ENCODE results near the gene RGR. TPM values are rescaled to one million over a fixed set of nuclear protein-coding genes. Genes with fewer than 3 reads are reported as not detected.

Gene RGR
- polyA plus RNA-seq, 4 donors = 0.04 to 0.12 TPM; not detected in 2

DNA sequence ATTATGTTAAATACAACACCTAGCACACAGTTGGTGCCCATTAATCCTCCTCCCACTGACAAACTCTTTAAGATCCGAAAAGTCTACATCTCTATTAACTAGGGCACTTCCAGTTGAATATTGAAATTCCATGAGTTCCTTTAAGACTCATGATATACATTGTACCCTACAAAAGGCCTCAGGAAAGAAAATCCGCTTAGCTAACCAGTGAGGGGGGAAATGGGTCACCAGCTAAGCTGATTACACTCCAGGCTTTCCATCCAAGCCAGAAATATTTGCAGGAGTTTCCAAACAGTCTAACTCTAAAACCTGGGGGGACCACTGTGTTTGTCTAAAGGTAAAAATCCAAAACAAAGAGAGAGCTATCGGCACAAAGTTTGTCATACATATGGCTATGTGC, 18.2 kb upstream of the RGR start:
- Histone ChIP-seq H3K4me3 (ENCODE audit: low read depth in 1 of 3, low read length in 3 of 3) (no peak overlapping the region), H3K36me3 (ENCODE audit: control insufficient read depth in 3 of 3, insufficient read depth in 2 of 3, low read depth in 1 of 3, low read length in 3 of 3) (no peaks in the 10 kb centered on the region), H3K9me3 (ENCODE audit: control insufficient read depth in 2 of 2, insufficient read depth in 1 of 2, low read depth in 1 of 2, low read length in 1 of 2) (no peaks in the 10 kb centered on the region), H3K27me3 (ENCODE audit: control insufficient read depth in 3 of 3, insufficient read depth in 3 of 3, low read length in 3 of 3) (peaks cover 0 to 3% (median 2%) of the 10 kb centered on the region in 3 donors), H3K4me1 (ENCODE audit: control insufficient read depth in 3 of 3, insufficient read depth in 2 of 3, low read depth in 1 of 3, low read length in 2 of 3) (no peaks in the 10 kb centered on the region), H3K27ac (ENCODE audit: low read depth in 1 of 3, low read length in 2 of 3) (no peak overlapping the region)
- DNase-seq (no peak), FAIRE-seq (no peak)
- 76 to 79% (median 78%) methylated on average over 3 of the region's 3 CpGs for WGBS, 3 donors

DNA sequence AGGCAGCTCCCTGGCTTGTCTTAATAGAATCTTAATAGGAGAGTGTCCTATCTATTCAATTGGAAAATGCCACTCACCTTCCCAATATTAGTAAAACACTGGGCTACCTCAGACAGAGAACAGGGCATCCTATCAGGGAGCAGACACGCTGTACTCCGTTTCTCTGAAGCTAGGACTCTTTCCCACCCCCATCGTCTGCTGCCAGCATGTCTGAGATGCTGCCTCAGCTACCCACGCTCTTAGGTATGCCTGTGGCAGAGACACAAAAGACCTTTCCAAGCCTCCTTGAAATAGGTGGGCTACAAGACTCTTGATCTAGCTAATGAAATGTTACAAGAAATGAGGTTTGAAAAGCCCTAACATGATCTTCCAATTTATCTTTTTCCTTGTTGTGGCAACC, 17.0 kb upstream of the RGR start:
- FAIRE-seq = no peak
- H3K4me3 ChIP-seq (ENCODE audit: low read depth in 1 of 3, low read length in 3 of 3) = no peak overlapping the region
- H3K9me3 ChIP-seq (ENCODE audit: control insufficient read depth in 2 of 2, insufficient read depth in 1 of 2, low read depth in 1 of 2, low read length in 1 of 2) = no peaks in the 10 kb centered on the region
- no peak overlapping the region for H3K27ac ChIP-seq (ENCODE audit: low read depth in 1 of 3, low read length in 2 of 3)
- peaks cover 0 to 6% (median 5%) of the 10 kb centered on the region in 3 donors for H3K27me3 ChIP-seq (ENCODE audit: control insufficient read depth in 3 of 3, insufficient read depth in 3 of 3, low read length in 3 of 3)
- WGBS, 3 donors = 61 to 74% (median 68%) methylated on average over 4 of the region's 4 CpGs
- H3K4me1 ChIP-seq (ENCODE audit: control insufficient read depth in 3 of 3, insufficient read depth in 2 of 3, low read depth in 1 of 3, low read length in 2 of 3) = no peaks in the 10 kb centered on the region
- no peaks in the 10 kb centered on the region for H3K36me3 ChIP-seq (ENCODE audit: control insufficient read depth in 3 of 3, insufficient read depth in 2 of 3, low read depth in 1 of 3, low read length in 3 of 3)
- DNase-seq = no peak

DNA sequence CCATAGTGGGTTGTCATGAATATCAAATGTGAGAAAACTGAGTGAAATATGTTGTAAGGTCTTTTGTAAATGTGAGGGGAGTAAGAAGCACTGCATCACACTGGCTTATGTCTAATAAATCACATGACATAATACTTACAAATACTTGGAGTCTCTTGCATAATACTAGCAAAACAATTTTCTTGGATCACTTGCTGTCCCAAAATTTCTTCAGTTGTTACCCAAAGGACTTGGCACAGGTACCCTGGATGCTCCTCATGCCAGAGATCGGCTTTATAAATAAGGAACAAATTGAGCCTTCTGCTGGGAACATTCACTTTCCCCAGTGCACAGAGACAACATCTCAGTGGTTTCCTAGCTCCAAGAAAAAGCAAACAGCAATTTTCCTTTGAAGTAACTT, 14.5 kb upstream of the RGR start:
- WGBS, 3 donors = 78 to 92% (median 79%) methylated on average over 1 of the region's 1 CpG
- Histone ChIP-seq H3K4me1 (ENCODE audit: control insufficient read depth in 3 of 3, insufficient read depth in 2 of 3, low read depth in 1 of 3, low read length in 2 of 3) (no peaks in the 10 kb centered on the region), H3K36me3 (ENCODE audit: control insufficient read depth in 3 of 3, insufficient read depth in 2 of 3, low read depth in 1 of 3, low read length in 3 of 3) (no peaks in the 10 kb centered on the region), H3K9me3 (ENCODE audit: control insufficient read depth in 2 of 2, insufficient read depth in 1 of 2, low read depth in 1 of 2, low read length in 1 of 2) (no peaks in the 10 kb centered on the region), H3K4me3 (ENCODE audit: low read depth in 1 of 3, low read length in 3 of 3) (no peak overlapping the region), H3K27me3 (ENCODE audit: control insufficient read depth in 3 of 3, insufficient read depth in 3 of 3, low read length in 3 of 3) (peaks cover 0 to 6% (median 5%) of the 10 kb centered on the region in 3 donors), H3K27ac (ENCODE audit: low read depth in 1 of 3, low read length in 2 of 3) (no peak overlapping the region)
- FAIRE-seq = no peak
- DNase-seq = no peak

DNA sequence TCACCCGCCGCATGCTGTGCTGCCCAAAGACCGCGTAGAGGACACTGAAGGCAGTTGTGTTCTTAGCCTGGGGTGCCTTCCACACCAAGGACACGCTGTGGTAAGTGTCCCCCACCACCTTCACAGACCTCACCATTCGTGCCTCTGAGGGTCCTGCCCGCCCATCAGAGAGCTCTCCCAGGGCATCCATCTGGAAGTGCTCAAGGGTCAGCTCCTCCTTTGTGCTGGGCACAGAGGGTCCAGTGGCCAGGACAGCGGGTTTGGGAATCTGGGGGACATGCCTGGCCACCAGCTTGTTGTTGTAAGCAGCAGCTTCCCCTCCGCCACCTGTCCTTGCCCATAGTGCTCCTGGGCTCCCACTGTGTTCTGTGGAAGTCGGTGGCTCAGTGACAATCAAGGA, 12.5 kb upstream of the RGR start:
- DNase-seq (no peak), FAIRE-seq (no peak)
- Histone ChIP-seq H3K4me3 (ENCODE audit: low read depth in 1 of 3, low read length in 3 of 3) (no peak overlapping the region), H3K4me1 (ENCODE audit: control insufficient read depth in 3 of 3, insufficient read depth in 2 of 3, low read depth in 1 of 3, low read length in 2 of 3) (no peaks in the 10 kb centered on the region), H3K9me3 (ENCODE audit: control insufficient read depth in 2 of 2, insufficient read depth in 1 of 2, low read depth in 1 of 2, low read length in 1 of 2) (no peaks in the 10 kb centered on the region), H3K27me3 (ENCODE audit: control insufficient read depth in 3 of 3, insufficient read depth in 3 of 3, low read length in 3 of 3) (peaks cover 0 to 11% (median 8%) of the 10 kb centered on the region in 3 donors), H3K36me3 (ENCODE audit: control insufficient read depth in 3 of 3, insufficient read depth in 2 of 3, low read depth in 1 of 3, low read length in 3 of 3) (no peaks in the 10 kb centered on the region), H3K27ac (ENCODE audit: low read depth in 1 of 3, low read length in 2 of 3) (no peak overlapping the region)
- WGBS, 3 donors = 82 to 89% (median 86%) methylated on average over 10 of the region's 10 CpGs

DNA sequence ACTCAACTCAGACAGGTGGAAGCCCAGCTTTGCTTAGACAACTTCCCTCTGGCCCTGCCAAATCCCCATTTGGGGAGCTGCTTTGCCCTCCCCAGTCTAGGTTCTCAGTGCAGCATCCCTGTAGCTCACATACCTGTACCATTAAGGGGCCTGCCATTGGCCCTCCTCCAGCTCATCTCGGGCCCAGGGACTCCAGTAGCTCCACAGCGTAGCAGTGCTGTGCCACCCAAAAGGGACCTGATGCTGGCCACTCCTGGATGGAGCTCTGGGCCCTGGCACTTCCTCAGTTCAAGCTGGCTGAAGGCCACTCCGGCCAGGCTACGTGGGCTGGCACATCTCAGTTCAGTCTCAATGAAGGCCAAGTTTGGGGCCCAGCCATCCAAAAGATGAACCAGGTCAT, 10.9 kb upstream of the RGR start:
- H3K27me3 ChIP-seq (ENCODE audit: control insufficient read depth in 3 of 3, insufficient read depth in 3 of 3, low read length in 3 of 3) = peaks cover 0 to 14% (median 13%) of the 10 kb centered on the region in 3 donors
- no peak overlapping the region for H3K27ac ChIP-seq (ENCODE audit: low read depth in 1 of 3, low read length in 2 of 3)
- no peaks in the 10 kb centered on the region for H3K4me1 ChIP-seq (ENCODE audit: control insufficient read depth in 3 of 3, insufficient read depth in 2 of 3, low read depth in 1 of 3, low read length in 2 of 3)
- WGBS, 3 donors = 86 to 89% (median 88%) methylated on average over 4 of the region's 4 CpGs
- FAIRE-seq = no peak
- H3K36me3 ChIP-seq (ENCODE audit: control insufficient read depth in 3 of 3, insufficient read depth in 2 of 3, low read depth in 1 of 3, low read length in 3 of 3) = no peaks in the 10 kb centered on the region
- H3K9me3 ChIP-seq (ENCODE audit: control insufficient read depth in 2 of 2, insufficient read depth in 1 of 2, low read depth in 1 of 2, low read length in 1 of 2) = no peaks in the 10 kb centered on the region
- H3K4me3 ChIP-seq (ENCODE audit: low read depth in 1 of 3, low read length in 3 of 3) = no peak overlapping the region
- no peak for DNase-seq

DNA sequence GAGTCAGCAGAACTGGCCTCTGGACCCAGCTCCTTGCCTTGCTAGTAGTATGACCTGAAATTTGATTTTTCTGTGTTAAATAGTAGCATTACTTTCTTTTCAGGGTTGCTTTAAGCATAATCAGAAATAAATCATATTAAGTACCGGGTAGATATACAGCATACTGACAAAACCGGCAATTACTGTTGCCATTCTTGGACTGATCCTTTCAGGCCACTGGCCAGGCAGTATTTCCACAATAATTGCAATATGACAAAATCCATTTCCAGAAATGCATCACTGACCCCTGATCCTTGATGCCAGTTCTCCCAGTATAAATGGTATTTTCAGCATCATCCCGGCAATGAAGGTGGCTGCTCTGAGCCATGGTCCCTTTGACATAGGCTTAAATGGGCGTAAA, 10.4 kb upstream of the RGR start:
- Histone ChIP-seq H3K4me1 (ENCODE audit: control insufficient read depth in 3 of 3, insufficient read depth in 2 of 3, low read depth in 1 of 3, low read length in 2 of 3) (no peaks in the 10 kb centered on the region), H3K9me3 (ENCODE audit: control insufficient read depth in 2 of 2, insufficient read depth in 1 of 2, low read depth in 1 of 2, low read length in 1 of 2) (no peaks in the 10 kb centered on the region), H3K4me3 (ENCODE audit: low read depth in 1 of 3, low read length in 3 of 3) (no peak overlapping the region), H3K36me3 (ENCODE audit: control insufficient read depth in 3 of 3, insufficient read depth in 2 of 3, low read depth in 1 of 3, low read length in 3 of 3) (no peaks in the 10 kb centered on the region), H3K27me3 (ENCODE audit: control insufficient read depth in 3 of 3, insufficient read depth in 3 of 3, low read length in 3 of 3) (peaks cover 0 to 14% (median 13%) of the 10 kb centered on the region in 3 donors), H3K27ac (ENCODE audit: low read depth in 1 of 3, low read length in 2 of 3) (no peak overlapping the region)
- DNase-seq (no peak), FAIRE-seq (no peak)
- 80 to 90% (median 86%) methylated on average over 4 of the region's 4 CpGs for WGBS, 3 donors

DNA sequence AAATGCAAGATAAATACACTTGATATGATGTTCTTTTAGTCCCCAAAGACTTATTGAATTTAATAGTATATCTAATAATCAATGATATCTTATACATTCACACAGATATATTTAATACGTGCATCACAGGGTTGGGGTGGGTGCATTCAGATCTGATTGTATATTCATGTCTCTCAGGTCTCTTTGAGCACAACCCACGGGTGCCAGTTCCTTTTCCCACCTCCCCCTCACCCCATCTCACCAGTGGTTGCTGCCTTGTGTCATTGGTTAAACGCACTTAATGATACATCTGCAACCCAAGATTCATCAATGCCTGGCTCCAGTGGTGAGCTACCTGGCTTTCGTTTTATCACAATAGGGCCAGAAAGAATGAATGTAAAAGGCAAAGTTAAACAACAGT, 9.8 kb upstream of the RGR start:
- 69 to 78% (median 69%) methylated on average over 4 of the region's 4 CpGs for WGBS, 3 donors
- no peak overlapping the region for H3K4me3 ChIP-seq (ENCODE audit: low read depth in 1 of 3, low read length in 3 of 3)
- H3K4me1 ChIP-seq (ENCODE audit: control insufficient read depth in 3 of 3, insufficient read depth in 2 of 3, low read depth in 1 of 3, low read length in 2 of 3) = no peaks in the 10 kb centered on the region
- DNase-seq = no peak
- H3K27ac ChIP-seq (ENCODE audit: low read depth in 1 of 3, low read length in 2 of 3) = no peak overlapping the region
- no peaks in the 10 kb centered on the region for H3K36me3 ChIP-seq (ENCODE audit: control insufficient read depth in 3 of 3, insufficient read depth in 2 of 3, low read depth in 1 of 3, low read length in 3 of 3)
- no peak for FAIRE-seq
- peaks cover 0 to 14% (median 13%) of the 10 kb centered on the region in 3 donors for H3K27me3 ChIP-seq (ENCODE audit: control insufficient read depth in 3 of 3, insufficient read depth in 3 of 3, low read length in 3 of 3)
- H3K9me3 ChIP-seq (ENCODE audit: control insufficient read depth in 2 of 2, insufficient read depth in 1 of 2, low read depth in 1 of 2, low read length in 1 of 2) = no peaks in the 10 kb centered on the region

DNA sequence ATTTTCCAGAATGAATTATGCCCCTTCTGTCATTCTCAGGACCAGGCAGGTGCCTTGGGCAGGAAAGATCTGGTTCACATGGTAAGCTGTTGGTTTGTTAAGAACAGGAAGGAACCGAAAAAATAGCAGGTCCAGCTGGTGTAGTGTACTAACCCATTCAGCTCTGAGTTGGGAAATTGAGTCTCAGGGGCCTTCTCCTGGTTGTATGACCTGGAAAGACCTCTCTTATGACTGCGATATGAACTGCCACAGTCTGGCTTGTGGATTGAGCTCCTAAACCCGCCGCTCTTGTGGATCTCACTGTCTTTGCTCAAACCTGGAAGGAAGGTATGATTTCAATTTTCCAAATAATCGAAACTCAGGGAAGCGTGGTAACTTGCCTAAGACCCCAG, 8.1 kb upstream of the RGR start:
- 83 to 88% (median 87%) methylated on average over 6 of the region's 6 CpGs for WGBS, 3 donors
- no peak overlapping the region for H3K4me3 ChIP-seq (ENCODE audit: low read depth in 1 of 3, low read length in 3 of 3)
- DNase-seq (no peak), FAIRE-seq (no peak)
- H3K27ac ChIP-seq (ENCODE audit: low read depth in 1 of 3, low read length in 2 of 3) = no peak overlapping the region
- H3K36me3 ChIP-seq (ENCODE audit: control insufficient read depth in 3 of 3, insufficient read depth in 2 of 3, low read depth in 1 of 3, low read length in 3 of 3) = no peaks in the 10 kb centered on the region
- H3K9me3 ChIP-seq (ENCODE audit: control insufficient read depth in 2 of 2, insufficient read depth in 1 of 2, low read depth in 1 of 2, low read length in 1 of 2) = no peaks in the 10 kb centered on the region
- no peaks in the 10 kb centered on the region for H3K4me1 ChIP-seq (ENCODE audit: control insufficient read depth in 3 of 3, insufficient read depth in 2 of 3, low read depth in 1 of 3, low read length in 2 of 3)
- peaks cover 0 to 13% (median 9%) of the 10 kb centered on the region in 3 donors for H3K27me3 ChIP-seq (ENCODE audit: control insufficient read depth in 3 of 3, insufficient read depth in 3 of 3, low read length in 3 of 3)

DNA sequence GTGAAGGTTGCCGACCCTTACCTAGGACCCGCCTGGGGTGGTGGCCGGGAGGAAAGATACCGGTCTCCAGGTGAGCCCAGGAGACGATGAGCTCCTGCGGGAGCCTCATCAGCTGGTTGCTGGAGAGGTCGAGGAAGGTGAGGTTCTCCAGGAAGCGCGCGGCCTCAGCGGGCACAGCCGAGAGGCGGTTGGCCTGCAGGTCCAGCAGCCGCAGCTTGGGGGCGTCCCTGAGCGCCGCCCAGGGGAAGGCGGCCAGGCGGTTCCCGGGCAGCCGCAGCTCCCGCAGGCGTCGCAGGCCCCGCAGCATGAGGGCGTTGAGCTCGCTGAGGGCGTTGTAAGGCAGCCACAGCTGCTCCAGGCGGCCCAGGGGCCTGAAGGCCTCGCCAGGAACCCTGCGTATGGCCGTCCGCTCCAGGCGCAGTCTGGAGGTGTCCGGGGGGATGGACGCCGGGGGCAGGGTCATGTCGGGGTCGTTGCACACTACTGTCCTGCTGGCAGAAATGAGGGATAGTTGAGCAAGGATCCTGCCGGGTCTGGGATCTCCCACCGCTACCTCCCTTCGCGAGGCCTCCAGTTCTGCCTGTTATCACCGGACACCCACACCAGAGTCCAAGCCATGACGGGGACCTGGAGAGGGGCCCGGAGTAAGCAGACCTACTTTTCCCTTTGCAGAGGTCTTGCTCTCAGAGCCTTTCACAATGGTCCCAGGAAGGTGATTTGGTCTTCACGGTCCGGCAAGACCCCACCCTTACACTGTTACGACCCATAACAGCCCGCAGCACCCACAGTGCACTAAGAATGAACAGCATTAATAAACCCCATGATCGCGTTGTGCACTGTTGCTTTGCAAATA, 7.4 kb upstream of the RGR start:
- DNase-seq (no peak), FAIRE-seq (no peak)
- H3K4me3 ChIP-seq (ENCODE audit: low read depth in 1 of 3, low read length in 3 of 3) = no peak overlapping the region
- H3K36me3 ChIP-seq (ENCODE audit: control insufficient read depth in 3 of 3, insufficient read depth in 2 of 3, low read depth in 1 of 3, low read length in 3 of 3) = no peaks in the 10 kb centered on the region
- H3K27ac ChIP-seq (ENCODE audit: low read depth in 1 of 3, low read length in 2 of 3) = no peak overlapping the region
- 48 to 65% (median 65%) methylated on average over 51 to 52 of the region's 52 CpGs for WGBS, 3 donors
- no peaks in the 10 kb centered on the region for H3K9me3 ChIP-seq (ENCODE audit: control insufficient read depth in 2 of 2, insufficient read depth in 1 of 2, low read depth in 1 of 2, low read length in 1 of 2)
- no peaks in the 10 kb centered on the region for H3K4me1 ChIP-seq (ENCODE audit: control insufficient read depth in 3 of 3, insufficient read depth in 2 of 3, low read depth in 1 of 3, low read length in 2 of 3)
- H3K27me3 ChIP-seq (ENCODE audit: control insufficient read depth in 3 of 3, insufficient read depth in 3 of 3, low read length in 3 of 3) = peaks cover 0 to 10% (median 9%) of the 10 kb centered on the region in 3 donors

Data from small intestine (tissue), 7 donors.